Mucosa of descending colon (tissue), 3 donors: Measurements from ENCODE around the gene ARHGEF11. TPM values are rescaled to one million over a fixed set of nuclear protein-coding genes. Genes with fewer than 3 reads are reported as not detected.
A peak's percentile ranks its signal among the peaks of the same experiment; 100 is the strongest.
"Not testable (repeated sequence)": the region's sequence is repeated elsewhere in the genome, so short reads cannot be mapped to it uniquely, and the experiment has no call there.

Source experiments
- ATAC-seq: fragments of 200-7000 bp; cut with Tn5 transposase; one replicate; pipeline ENCODE4 v1.9.1; 2020; ENCODE audit warnings: mild to moderate bottlenecking, moderate library complexity
- DNase-seq, 3 donors: peaks; one replicate each; pipeline ENCODE4 v3.0.0-alpha.2; 2020
- H3K36me3 ChIP-seq: fragments of 200-600 bp; one replicate; pipeline ENCODE4 v1.8.0; 2021; ENCODE audit warnings: low read depth, mild to moderate bottlenecking
- H3K4me1 ChIP-seq: fragments of 200-600 bp; one replicate; pipeline ENCODE4 v1.8.0; 2021; ENCODE audit warnings: low read depth, mild to moderate bottlenecking
- H3K4me3 ChIP-seq: fragments of 200-600 bp; one replicate; pipeline ENCODE4 v1.8.0; 2021; ENCODE audit warnings: mild to moderate bottlenecking
- H3K9me3 ChIP-seq: fragments of 200-600 bp; one replicate; pipeline ENCODE4 v1.8.0; 2021; ENCODE audit warnings: mild to moderate bottlenecking
- intact Hi-C, 2 donors: fragments of 100-400 bp; cut with DNase I in 1 of 2; cut with micrococcal nuclease in 1 of 2; formaldehyde crosslinking; loops; one replicate each; pipeline versions ENCODE4 v1.11.0 to v1.11.1; 2022; cut with DNase I, micrococcal nuclease
- total RNA-seq, 3 donors: library from RNA; stranded (reverse); fragmentation: NEBNext Ultra II Directional in 2 of 3; extraction: Animal tissue kit (Norgen Biotek cat#: 25700) in 2 of 3; gene quantifications; one replicate each; pipeline versions ENCODE4 v1.2.1 to v1.2.4, GENCODE V29; 2021 to 2023
- TF ChIP-seq, protein P1 (sequence below): fragments of 200-600 bp; IDR thresholded peaks from one replicate; pipeline ENCODE4 v1.8.0; 2022; ENCODE audit warnings: antibody characterized with exemption, mild to moderate bottlenecking
- donor health status: DM: no; HTN: no; CAD: no; lungs with moderate emphysema.
- donor health status: DM: no; HTN: no; CAD: no.
- donor health status: DM: no; HTN: yes; CAD: no.

Gene ARHGEF11
- total RNA-seq, 3 donors from 2014 or later, result 47.7 to 75.1 (median 60.0) TPM

GRCh38 chr1:157073944-157074685, 28.6 kb upstream of the ARHGEF11 start:
- ATAC-seq, result peak; percentile 70
- H3K36me3 ChIP-seq, result no peaks in the 10 kb centered on the region
- no peak overlapping the region for H3K4me3 ChIP-seq
- no peaks in the 10 kb centered on the region for H3K9me3 ChIP-seq
- intact Hi-C loops, result no loop called here
- TF ChIP-seq, protein P1, sequence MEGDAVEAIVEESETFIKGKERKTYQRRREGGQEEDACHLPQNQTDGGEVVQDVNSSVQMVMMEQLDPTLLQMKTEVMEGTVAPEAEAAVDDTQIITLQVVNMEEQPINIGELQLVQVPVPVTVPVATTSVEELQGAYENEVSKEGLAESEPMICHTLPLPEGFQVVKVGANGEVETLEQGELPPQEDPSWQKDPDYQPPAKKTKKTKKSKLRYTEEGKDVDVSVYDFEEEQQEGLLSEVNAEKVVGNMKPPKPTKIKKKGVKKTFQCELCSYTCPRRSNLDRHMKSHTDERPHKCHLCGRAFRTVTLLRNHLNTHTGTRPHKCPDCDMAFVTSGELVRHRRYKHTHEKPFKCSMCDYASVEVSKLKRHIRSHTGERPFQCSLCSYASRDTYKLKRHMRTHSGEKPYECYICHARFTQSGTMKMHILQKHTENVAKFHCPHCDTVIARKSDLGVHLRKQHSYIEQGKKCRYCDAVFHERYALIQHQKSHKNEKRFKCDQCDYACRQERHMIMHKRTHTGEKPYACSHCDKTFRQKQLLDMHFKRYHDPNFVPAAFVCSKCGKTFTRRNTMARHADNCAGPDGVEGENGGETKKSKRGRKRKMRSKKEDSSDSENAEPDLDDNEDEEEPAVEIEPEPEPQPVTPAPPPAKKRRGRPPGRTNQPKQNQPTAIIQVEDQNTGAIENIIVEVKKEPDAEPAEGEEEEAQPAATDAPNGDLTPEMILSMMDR, result peak; percentile 63
- H3K4me1 ChIP-seq, result peaks cover 6% of the 10 kb centered on the region
- peak; percentile 60 to 86 (median 78) for DNase-seq

DNA sequence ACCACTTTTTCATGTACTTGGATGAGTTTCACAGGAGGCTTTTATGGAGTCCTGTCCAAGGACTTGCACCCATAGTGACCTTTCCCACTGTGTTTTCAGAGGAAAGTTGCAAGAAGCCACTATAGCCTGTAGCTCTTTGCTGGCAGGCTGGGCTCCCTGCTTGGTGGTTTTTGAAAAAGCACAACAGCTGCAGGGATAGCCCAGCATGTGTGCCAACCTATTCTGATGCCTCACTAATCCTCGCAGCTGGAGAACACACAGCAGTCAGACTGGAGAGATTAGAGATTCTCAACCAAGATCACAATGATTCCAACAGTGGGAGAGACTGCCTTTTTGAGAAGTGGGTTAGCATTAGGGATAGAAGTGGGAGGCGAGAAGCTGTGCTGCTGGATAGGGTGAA, 24.1 kb upstream of the ARHGEF11 start:
- H3K9me3 ChIP-seq, result no peaks in the 10 kb centered on the region
- TF ChIP-seq, protein P1, result no peak
- H3K36me3 ChIP-seq, result no peaks in the 10 kb centered on the region
- intact Hi-C loops, result no loop called here
- H3K4me3 ChIP-seq, result no peak overlapping the region
- peaks cover 6% of the 10 kb centered on the region for H3K4me1 ChIP-seq
- ATAC-seq, result no peak
- no peak for DNase-seq

DNA sequence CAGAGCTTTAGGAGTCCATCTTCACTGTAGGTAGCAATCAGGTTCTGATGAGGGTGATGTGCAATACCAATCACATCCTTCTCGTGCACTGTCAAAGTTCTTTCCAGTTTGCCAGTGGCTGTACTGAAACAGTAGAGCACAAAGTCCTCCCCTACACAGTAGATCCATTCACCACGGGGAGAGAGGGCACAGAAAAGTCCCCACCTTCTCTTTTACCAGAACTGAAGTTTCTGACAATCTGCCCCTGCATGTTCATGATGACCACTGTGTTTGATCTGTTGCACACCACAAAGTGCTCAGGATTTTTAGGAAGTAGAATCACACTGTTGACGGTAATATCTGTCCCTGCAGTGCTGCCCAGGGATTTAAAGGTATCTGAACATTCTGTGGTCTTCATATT, 13.7 kb upstream of the ARHGEF11 start:
- ATAC-seq, H3K9me3 ChIP-seq, DNase-seq, H3K4me3 ChIP-seq, intact Hi-C loops, H3K36me3 ChIP-seq, H3K4me1 ChIP-seq: not testable (repeated sequence)

- ATAC-seq, result no peak
These were observed 10.7 kb upstream of the ARHGEF11 start for GRCh38 chr1:157056269-157056668.

DNA sequence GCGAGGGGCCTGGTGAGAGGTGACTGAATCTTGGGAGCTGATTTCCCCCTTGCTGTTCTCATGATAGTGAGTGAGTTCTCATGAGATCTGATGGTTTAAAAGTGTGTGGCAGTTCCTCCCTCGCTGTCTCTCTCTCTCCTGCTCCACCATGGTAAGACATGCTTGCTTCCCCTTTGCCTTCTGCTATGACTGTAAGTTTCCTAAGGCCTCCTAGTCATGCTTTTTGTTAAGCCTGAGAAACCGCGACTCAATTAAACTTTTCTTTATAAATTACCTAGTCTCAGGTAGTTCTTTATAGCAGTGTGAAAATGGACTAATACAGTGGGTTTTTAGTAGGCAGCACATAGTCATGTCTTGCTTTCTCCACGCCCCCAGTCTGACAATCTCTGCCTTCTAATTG, 10.2 kb upstream of the ARHGEF11 start:
- intact Hi-C loops, H3K4me1 ChIP-seq, H3K4me3 ChIP-seq, H3K9me3 ChIP-seq, H3K36me3 ChIP-seq, DNase-seq, ATAC-seq: not testable (repeated sequence)

More at GRCh38 chr1:157056269-157056668, 10.7 kb upstream of the ARHGEF11 start:
- DNase-seq, result no peak
- H3K9me3 ChIP-seq, result peaks cover 4% of the 10 kb centered on the region
- H3K4me3 ChIP-seq, result no peak overlapping the region
- no peaks in the 10 kb centered on the region for H3K4me1 ChIP-seq
- TF ChIP-seq, protein P1, result no peak
- intact Hi-C loops, result no loop called here
- H3K36me3 ChIP-seq, result no peaks in the 10 kb centered on the region

DNA sequence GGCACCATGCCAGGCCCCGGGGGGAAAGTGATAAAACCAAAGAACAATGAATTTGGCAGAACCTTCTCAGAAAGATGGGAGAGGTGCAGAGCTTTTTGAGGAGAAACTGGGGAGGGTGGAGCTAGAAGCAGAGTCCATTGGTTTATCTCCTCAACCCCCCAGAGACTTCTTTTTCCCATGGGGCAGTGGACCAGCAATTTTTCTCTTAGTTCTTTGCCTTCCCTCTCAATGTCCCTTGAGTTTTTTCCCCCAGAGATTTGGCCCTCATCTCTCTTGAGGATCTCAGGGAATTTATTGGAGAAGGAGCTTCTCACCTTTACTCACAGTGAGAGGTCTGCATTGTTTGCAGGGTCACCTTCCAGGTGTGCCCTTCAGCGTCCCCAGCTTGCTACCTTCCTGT, 5.3 kb upstream of the ARHGEF11 start:
- H3K4me1 ChIP-seq, result no peaks in the 10 kb centered on the region
- no peaks in the 10 kb centered on the region for H3K36me3 ChIP-seq
- ATAC-seq, result no peak
- intact Hi-C loops, result no loop called here
- TF ChIP-seq, protein P1, result no peak
- no peak for DNase-seq
- no peak overlapping the region for H3K4me3 ChIP-seq
- no peaks in the 10 kb centered on the region for H3K9me3 ChIP-seq

- Histone ChIP-seq H3K36me3 (no peaks in the 10 kb centered on the region), H3K4me1 (peaks cover 30% of the 10 kb centered on the region), H3K4me3 (no peak overlapping the region), H3K9me3 (no peaks in the 10 kb centered on the region)
- ATAC-seq (peak; percentile 52), DNase-seq (no peak)
- TF ChIP-seq, protein P1, result no peak
- intact Hi-C loops, result no loop called here
These were observed 1.5 kb upstream of the ARHGEF11 start for GRCh38 chr1:157047062-157047410.
